Mucosa of rectum (tissue), 2 donors: ENCODE data around the gene MRPS9.

ENCODE experiments used
- H3K27ac ChIP-seq, 2 donors: one replicate each; pipeline ENCODE4 v1.7.0; 2013; ENCODE audit warnings: inconsistent platforms in 2 of 2, low read depth in 2 of 2, low read length in 2 of 2
- H3K27me3 ChIP-seq, 2 donors: one replicate each; pipeline ENCODE4 v1.7.0; 2013; ENCODE audit warnings: low read length in 2 of 2; ENCODE audit not compliant: control insufficient read depth in 2 of 2, insufficient read depth in 2 of 2
- H3K36me3 ChIP-seq, 2 donors: one replicate each; pipeline ENCODE4 v1.7.0; 2013; ENCODE audit warnings: low read length in 2 of 2; ENCODE audit not compliant: control insufficient read depth in 2 of 2, insufficient read depth in 2 of 2
- H3K4me1 ChIP-seq, 2 donors: one replicate each; pipeline ENCODE4 v1.7.0; 2013; ENCODE audit warnings: low read length in 2 of 2, mild to moderate bottlenecking in 1 of 2; ENCODE audit not compliant: control insufficient read depth in 2 of 2, insufficient read depth in 2 of 2
- H3K4me3 ChIP-seq, 2 donors: one replicate each; pipeline ENCODE4 v1.7.0; 2013; ENCODE audit warnings: low read length in 2 of 2
- H3K9ac ChIP-seq, 2 donors: one replicate each; pipeline ENCODE4 v1.7.0; 2013; ENCODE audit warnings: low read length in 2 of 2, low read depth in 1 of 2, mild to moderate bottlenecking in 1 of 2
- H3K9me3 ChIP-seq, 2 donors: one replicate each; pipeline ENCODE4 v1.7.0; 2013; ENCODE audit warnings: low read length in 2 of 2; ENCODE audit not compliant: control insufficient read depth in 2 of 2
- donor health status: healthy.
- donor health status: Normal muscosa, but diverticular disease.

Gene MRPS9

DNA sequence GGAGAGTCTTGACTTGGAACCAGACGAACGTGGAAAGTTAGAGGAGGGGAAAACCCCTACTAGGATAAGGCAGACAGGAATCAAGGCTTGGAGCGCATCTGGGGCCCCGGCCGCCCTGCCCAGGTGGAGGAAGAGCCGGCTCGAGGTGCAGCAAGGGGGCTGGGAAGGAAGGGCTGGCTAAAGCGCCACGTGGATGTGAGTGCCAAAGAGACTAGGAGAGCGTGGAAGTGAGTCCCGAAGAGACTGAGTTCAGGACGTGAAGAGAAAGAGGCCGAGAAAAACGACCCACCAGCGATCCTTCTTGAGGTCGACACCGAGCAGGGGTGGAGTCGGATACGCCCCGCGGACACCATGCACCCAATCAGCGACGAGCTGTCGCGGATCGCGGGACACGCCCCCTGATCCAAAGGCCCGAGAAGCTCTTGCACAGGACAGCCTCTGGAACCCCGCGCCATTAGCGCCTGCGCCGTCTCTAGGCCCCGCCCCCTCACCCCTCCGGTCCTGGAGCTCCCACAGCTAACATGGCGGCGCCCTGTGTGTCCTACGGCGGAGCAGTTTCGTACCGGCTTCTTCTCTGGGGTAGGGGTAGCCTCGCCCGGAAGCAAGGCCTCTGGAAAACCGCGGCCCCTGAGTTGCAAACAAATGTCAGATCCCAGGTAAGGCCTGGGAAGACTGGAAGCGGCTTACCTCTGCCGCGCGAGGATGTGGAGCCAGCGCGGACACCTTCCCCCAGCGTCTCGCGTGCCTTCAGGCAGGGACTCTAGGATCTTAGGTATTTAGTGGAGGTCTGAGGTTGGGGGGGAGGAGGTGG, at the start of gene MRPS9:
MRPS9 (plus strand) TSS at position 498 of the 811 bp plus-strand sequence; CDS start at position 522, 24 bp downstream.
- Histone ChIP-seq H3K4me3 (peak within 1 kb of the TSS; percentile 82 to 98), H3K9ac (peak within 1 kb of the TSS; percentile 91 to 95), H3K27me3 (no peaks in the 10 kb centered on the region), H3K9me3 (no peaks in the 10 kb centered on the region), H3K27ac (peak within 1 kb of the TSS; percentile 74 to 80), H3K36me3 (no peaks in the 10 kb centered on the region), H3K4me1 (peaks cover 4 to 5% of the 10 kb centered on the region in 2 donors)

DNA sequence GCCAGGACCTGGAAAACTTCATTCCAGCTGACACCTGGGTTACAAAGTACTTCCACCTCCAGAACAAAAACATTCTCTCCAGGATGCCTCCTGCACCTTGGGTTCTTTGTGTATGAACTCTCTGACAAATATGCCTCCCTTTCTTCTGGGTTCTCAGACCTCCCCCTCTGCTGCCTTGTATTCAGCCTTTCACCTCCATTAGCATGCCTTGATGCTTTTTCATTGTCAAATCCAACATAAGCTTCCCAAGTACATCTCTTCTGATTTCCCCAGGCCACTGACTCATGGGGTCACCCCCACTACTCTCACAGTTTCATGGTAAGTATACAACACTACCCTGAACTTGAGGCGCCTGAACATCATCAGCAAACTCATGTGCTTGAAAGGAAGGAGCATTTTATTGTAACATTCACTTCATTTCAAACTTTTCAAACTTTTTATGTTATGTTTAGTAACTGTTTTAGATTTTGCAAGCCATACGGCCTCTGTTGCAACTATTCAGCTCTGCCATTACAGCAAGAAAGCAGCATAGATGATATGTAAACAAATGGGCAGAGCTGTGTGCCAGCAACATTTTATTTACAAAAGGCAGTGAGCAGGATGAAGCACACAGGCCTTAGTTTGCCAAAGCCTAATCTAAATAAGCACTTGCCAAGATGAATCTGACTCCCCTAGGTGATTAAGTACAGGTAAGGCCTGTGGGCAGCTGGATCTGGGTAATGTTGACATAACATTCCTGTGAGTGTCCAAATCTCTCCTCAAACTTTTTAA, 32.5 kb upstream of the MRPS9 start:
- no peaks in the 10 kb centered on the region for H3K9me3 ChIP-seq
- H3K4me1 ChIP-seq: no peaks in the 10 kb centered on the region
- H3K27me3 ChIP-seq: no peaks in the 10 kb centered on the region
- H3K27ac ChIP-seq: no peak overlapping the region
- H3K4me3 ChIP-seq: no peak overlapping the region
- no peaks in the 10 kb centered on the region for H3K36me3 ChIP-seq
- no peak overlapping the region for H3K9ac ChIP-seq

GRCh38 chr2:105007367-105007766, 30.5 kb upstream of the MRPS9 start:
- Histone ChIP-seq H3K4me1 (no peaks in the 10 kb centered on the region), H3K9ac (no peak overlapping the region), H3K27me3 (no peaks in the 10 kb centered on the region), H3K27ac (no peak overlapping the region), H3K4me3 (no peak overlapping the region), H3K36me3 (no peaks in the 10 kb centered on the region), H3K9me3 (no peaks in the 10 kb centered on the region)

GRCh38 chr2:105032476-105032875, 5.4 kb upstream of the MRPS9 start:
- peaks cover 0 to 4% of the 10 kb centered on the region in 2 donors for H3K4me1 ChIP-seq
- H3K9me3 ChIP-seq: no peaks in the 10 kb centered on the region

DNA sequence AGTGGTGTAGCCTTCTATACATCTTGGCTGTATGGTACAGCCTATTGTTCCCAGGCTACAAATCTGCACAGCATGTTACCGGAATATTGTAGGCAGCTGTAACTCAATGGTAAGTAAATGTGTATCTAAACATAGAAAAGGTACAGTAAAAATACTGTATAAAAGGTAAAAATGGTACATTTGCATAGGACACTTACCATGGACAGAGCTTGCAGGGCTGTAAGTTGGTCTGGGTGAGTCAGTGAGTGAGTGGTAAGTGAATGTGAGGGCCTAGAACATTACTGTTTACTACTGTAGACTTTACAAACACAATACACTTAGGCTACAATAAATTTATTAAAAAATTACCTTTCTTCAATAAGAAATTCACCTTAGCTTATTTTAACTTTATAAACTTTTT, 3.7 kb upstream of the MRPS9 start:
- Histone ChIP-seq H3K27me3 (no peaks in the 10 kb centered on the region), H3K9ac (no peak overlapping the region), H3K9me3 (no peaks in the 10 kb centered on the region), H3K4me1 (peaks cover 4 to 5% of the 10 kb centered on the region in 2 donors), H3K4me3 (no peak overlapping the region), H3K36me3 (no peaks in the 10 kb centered on the region), H3K27ac (no peak overlapping the region)

More at GRCh38 chr2:105032476-105032875, 5.4 kb upstream of the MRPS9 start:
- no peaks in the 10 kb centered on the region for H3K36me3 ChIP-seq
- no peak overlapping the region for H3K27ac ChIP-seq
- H3K27me3 ChIP-seq: no peaks in the 10 kb centered on the region
- H3K4me3 ChIP-seq: no peak overlapping the region
- H3K9ac ChIP-seq: no peak overlapping the region

DNA sequence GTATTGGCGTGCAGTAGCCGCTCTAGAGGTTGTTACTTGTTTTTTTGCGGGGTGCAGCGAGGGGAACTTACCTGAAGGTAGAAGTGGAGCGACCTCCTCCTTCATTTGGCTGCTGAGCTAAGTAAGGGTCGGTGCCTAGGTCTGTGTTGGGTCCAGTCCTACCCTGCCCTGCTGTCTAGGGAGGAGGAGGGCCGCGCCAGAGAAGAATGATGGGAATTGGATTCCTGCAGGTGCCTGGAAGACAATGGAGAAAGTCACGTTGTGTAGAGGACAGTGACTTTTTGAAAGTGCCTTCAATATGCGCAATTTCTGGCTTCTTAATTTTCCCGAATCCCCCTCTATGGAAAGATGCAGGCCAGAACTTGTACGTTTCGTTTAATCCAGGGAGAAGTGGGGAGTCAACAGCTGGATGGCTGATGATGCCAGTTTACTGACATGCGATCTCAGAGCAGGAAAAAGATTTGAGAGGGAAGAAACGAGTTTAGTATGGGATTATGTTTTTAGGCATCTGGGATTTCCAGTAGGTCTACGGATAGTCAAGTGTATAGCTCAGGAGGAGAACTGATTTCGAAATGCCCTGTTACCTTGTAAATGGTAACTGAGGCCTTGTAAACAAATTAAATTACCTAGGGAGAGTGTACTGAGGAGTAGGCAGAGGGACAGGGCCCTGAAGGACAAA, 653 bp downstream of the MRPS9 start:
- H3K27me3 ChIP-seq: no peaks in the 10 kb centered on the region
- H3K9ac ChIP-seq: peak overlapping the region; percentile 91 to 95
- no peaks in the 10 kb centered on the region for H3K9me3 ChIP-seq
- peaks cover 4 to 5% of the 10 kb centered on the region in 2 donors for H3K4me1 ChIP-seq
- H3K27ac ChIP-seq: peak overlapping the region; percentile 44 to 66
- H3K36me3 ChIP-seq: no peaks in the 10 kb centered on the region
- H3K4me3 ChIP-seq: peak overlapping the region; percentile 82 to 98

DNA sequence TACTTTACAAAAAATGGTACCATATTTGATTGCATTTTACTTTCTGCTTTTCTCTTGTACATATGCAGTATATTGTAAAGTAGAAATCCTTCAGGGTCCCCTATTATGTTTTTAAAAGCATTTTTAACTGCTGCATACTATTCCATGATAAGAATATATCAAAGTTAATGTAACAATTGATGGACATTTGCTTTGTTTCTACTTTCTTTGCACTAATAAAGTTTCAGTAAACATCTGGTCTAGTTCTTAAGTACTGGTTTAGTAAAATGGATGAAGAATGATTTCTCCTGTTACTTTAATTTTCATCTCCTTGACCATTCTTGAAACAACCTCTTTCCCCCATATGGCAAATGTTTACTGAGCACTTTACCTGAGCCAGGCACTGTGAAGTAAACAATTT, 1.7 kb downstream of the MRPS9 start:
- no peaks in the 10 kb centered on the region for H3K27me3 ChIP-seq
- no peaks in the 10 kb centered on the region for H3K36me3 ChIP-seq
- no peaks in the 10 kb centered on the region for H3K9me3 ChIP-seq
- H3K4me3 ChIP-seq: no peak overlapping the region
- no peak overlapping the region for H3K27ac ChIP-seq
- no peak overlapping the region for H3K9ac ChIP-seq
- H3K4me1 ChIP-seq: peaks cover 4 to 5% of the 10 kb centered on the region in 2 donors

DNA sequence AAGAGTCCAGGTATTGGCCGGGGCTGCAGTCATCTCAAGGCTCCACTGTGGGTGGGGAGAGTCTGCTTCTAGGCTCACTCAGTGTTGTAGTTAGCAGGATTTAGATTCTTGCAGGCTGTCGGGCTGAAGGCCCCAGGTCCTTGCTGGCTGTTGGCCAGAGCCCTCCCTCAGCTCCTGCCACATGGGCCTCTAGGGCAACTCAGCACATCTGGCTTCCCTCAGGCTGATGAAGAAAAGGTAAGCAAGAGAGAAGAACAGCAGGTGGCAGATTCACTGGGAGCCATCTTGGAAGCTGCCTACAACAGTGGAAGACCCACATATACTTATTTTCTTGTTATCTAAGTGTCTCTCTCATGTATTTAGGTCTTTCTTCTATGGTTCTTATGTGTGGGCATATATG, 4.3 kb downstream of the MRPS9 start:
- H3K4me1 ChIP-seq: peaks cover under 1 to 5% of the 10 kb centered on the region in 2 donors
- H3K4me3 ChIP-seq: no peak overlapping the region
- H3K9me3 ChIP-seq: no peaks in the 10 kb centered on the region
- no peak overlapping the region for H3K27ac ChIP-seq
- H3K27me3 ChIP-seq: no peaks in the 10 kb centered on the region
- H3K36me3 ChIP-seq: peaks cover 3 to 6% of the 10 kb centered on the region in 2 donors
- no peak overlapping the region for H3K9ac ChIP-seq

GRCh38 chr2:105052773-105053172, 14.9 kb downstream of the MRPS9 start:
- Histone ChIP-seq H3K9me3 (no peaks in the 10 kb centered on the region), H3K36me3 (peaks cover 5 to 7% of the 10 kb centered on the region in 2 donors), H3K27me3 (no peaks in the 10 kb centered on the region), H3K4me3 (no peak overlapping the region), H3K27ac (no peak overlapping the region), H3K4me1 (no peaks in the 10 kb centered on the region), H3K9ac (no peak overlapping the region)

DNA sequence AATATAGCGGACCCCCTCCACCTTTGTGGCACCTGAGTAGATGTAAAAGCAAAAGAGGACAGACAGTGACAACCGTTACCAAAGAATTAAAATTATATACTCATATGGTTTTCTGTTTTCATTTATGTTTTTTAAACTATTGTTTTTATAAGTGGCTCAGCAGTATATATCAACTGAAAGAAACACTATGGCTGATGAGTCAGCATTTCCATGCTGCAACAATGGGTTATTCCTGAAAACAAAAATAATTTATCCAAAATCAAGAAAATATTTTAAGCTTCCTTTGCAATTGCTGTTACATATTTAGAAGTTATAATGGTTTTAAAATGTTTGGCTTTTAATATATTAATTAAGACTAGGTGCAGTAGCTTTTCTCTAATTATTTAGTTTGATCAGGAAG, 17.7 kb downstream of the MRPS9 start:
- Histone ChIP-seq H3K9me3 (no peaks in the 10 kb centered on the region), H3K9ac (no peak overlapping the region), H3K4me1 (no peaks in the 10 kb centered on the region), H3K27ac (no peak overlapping the region), H3K36me3 (peaks cover 3 to 7% of the 10 kb centered on the region in 2 donors), H3K27me3 (no peaks in the 10 kb centered on the region), H3K4me3 (no peak overlapping the region)
